Dedifferentiated amniotic fluid mesenchymal stem cell (primary cell): ENCODE results near the gene TNRC6B.
"Not testable (repeated sequence)": the region's sequence is repeated elsewhere in the genome, so short reads cannot be mapped to it uniquely, and the experiment has no call there.

Source experiments
- DNase-seq: peaks from one replicate; pipeline ENCODE4 v3.0.0-alpha.2; 2016; ENCODE audit errors: extremely low spot score

TNRC6B gene

GRCh38 chr22:40289991-40290459 is 112.3 kb downstream of the TNRC6B start:
- no peak for DNase-seq

GRCh38 chr22:40290516-40290915 is 112.8 kb downstream of the TNRC6B start:
- DNase-seq: no peak

GRCh38 chr22:40294696-40295095 is 117.0 kb downstream of the TNRC6B start:
- DNase-seq: peak; percentile 12

- peak; percentile 9 for DNase-seq
These were observed 122.6 kb downstream of the TNRC6B start for GRCh38 chr22:40300316-40300715.

GRCh38 chr22:40300884-40301672 is 123.4 kb downstream of the TNRC6B start:
- DNase-seq: peak; percentile 3

GRCh38 chr22:40302149-40302548 is 124.4 kb downstream of the TNRC6B start:
- DNase-seq: no peak

GRCh38 chr22:40305625-40306024 is 127.9 kb downstream of the TNRC6B start:
- DNase-seq: no peak

GRCh38 chr22:40308999-40309573 is 131.4 kb downstream of the TNRC6B start:
- DNase-seq: no peak

GRCh38 chr22:40309631-40310030 is 131.9 kb downstream of the TNRC6B start:
- DNase-seq: no peak

- peak; percentile 86 for DNase-seq
These were observed 132.5 kb downstream of the TNRC6B start for GRCh38 chr22:40310081-40310767.

GRCh38 chr22:40310768-40311120 is 133.0 kb downstream of the TNRC6B start:
- no peak for DNase-seq

- DNase-seq: not testable (repeated sequence)
These were observed 133.9 kb downstream of the TNRC6B start for GRCh38 chr22:40311646-40312045.

GRCh38 chr22:40312050-40312449 is 134.3 kb downstream of the TNRC6B start:
- DNase-seq: no peak

- DNase-seq: no peak
These were observed 135.3 kb downstream of the TNRC6B start for GRCh38 chr22:40313007-40313406.

GRCh38 chr22:40314041-40314440 is 136.3 kb downstream of the TNRC6B start:
- no peak for DNase-seq

- no peak for DNase-seq
These were observed 143.0 kb downstream of the TNRC6B start for GRCh38 chr22:40320687-40321086.

- DNase-seq: no peak
These were observed 144.3 kb downstream of the TNRC6B start for GRCh38 chr22:40322021-40322420.

- DNase-seq: no peak
These were observed 145.2 kb downstream of the TNRC6B start for GRCh38 chr22:40322818-40323447.

GRCh38 chr22:40323681-40324171 is 146.0 kb downstream of the TNRC6B start:
- no peak for DNase-seq

GRCh38 chr22:40324468-40325305 is 147.0 kb downstream of the TNRC6B start:
- DNase-seq: no peak

- DNase-seq: no peak
These were observed 147.6 kb downstream of the TNRC6B start for GRCh38 chr22:40325315-40325714.
